Liver (tissue), 9 donors: ENCODE results near the gene KLK13. TPM values are rescaled to one million over a fixed set of nuclear protein-coding genes. Genes with fewer than 3 reads are reported as not detected.

Experiments
- DNase-seq: peaks from one replicate; pipeline ENCODE4 v3.0.0-alpha.2; 2017; ENCODE audit warnings: low spot score
- H3K27ac ChIP-seq, 2 donors: one replicate each; pipeline ENCODE4 v1.7.0; 2013; ENCODE audit warnings: inconsistent platforms in 2 of 2, low read length in 2 of 2, control low read depth in 1 of 2, low read depth in 1 of 2, mild to moderate bottlenecking in 1 of 2
- H3K27me3 ChIP-seq, 4 donors: one replicate each; pipeline versions ENCODE4 v1.6.1 to v1.7.0; 2013; ENCODE audit warnings: low read length in 3 of 4, inconsistent platforms in 1 of 4, mild to moderate bottlenecking in 1 of 4, moderate library complexity in 1 of 4; ENCODE audit not compliant: control insufficient read depth in 4 of 4, insufficient read depth in 4 of 4
- H3K36me3 ChIP-seq, 4 donors: one replicate each; pipeline versions ENCODE4 v1.6.1 to v1.7.0; 2013; ENCODE audit warnings: low read length in 3 of 4, mild to moderate bottlenecking in 3 of 4, low read depth in 1 of 4, moderate library complexity in 1 of 4; ENCODE audit not compliant: control insufficient read depth in 4 of 4, insufficient read depth in 3 of 4
- H3K4me1 ChIP-seq, 4 donors: one replicate each; pipeline versions ENCODE4 v1.6.1 to v1.7.0; 2013; ENCODE audit warnings: low read length in 3 of 4, mild to moderate bottlenecking in 3 of 4, moderate library complexity in 1 of 4; ENCODE audit not compliant: control insufficient read depth in 4 of 4, insufficient read depth in 4 of 4
- H3K4me3 ChIP-seq, 3 donors: one replicate each; pipeline versions ENCODE4 v1.6.1 to v1.7.0; 2013; ENCODE audit warnings: low read length in 3 of 3, control low read depth in 1 of 3, low read depth in 1 of 3, mild to moderate bottlenecking in 1 of 3
- H3K9ac ChIP-seq, 2 donors: one replicate each; pipeline ENCODE4 v1.7.0; 2013; ENCODE audit warnings: low read length in 2 of 2, mild to moderate bottlenecking in 2 of 2, moderate library complexity in 2 of 2, control low read depth in 1 of 2, low read depth in 1 of 2
- H3K9me3 ChIP-seq, 4 donors: one replicate each; pipeline versions ENCODE4 v1.6.1 to v1.7.0; 2013; ENCODE audit warnings: low read length in 3 of 4; ENCODE audit not compliant: control insufficient read depth in 4 of 4
- ATF3 ChIP-seq: IDR thresholded peaks from 2 replicates; pipeline ENCODE4 v1.6.1; 2016; ENCODE audit warnings: antibody characterized with exemption
- CTCF ChIP-seq: fragments of 150-350 bp; IDR thresholded peaks from 2 replicates; pipeline ENCODE4 v1.5.1; 2017; ENCODE audit warnings: improper control_type of control experiment, low read depth, low read length; ENCODE audit not compliant: missing input control
- EGR1 ChIP-seq, 2 donors: IDR thresholded peaks; 2 replicates each; pipeline ENCODE4 v1.6.1; 2016 to 2018; ENCODE audit warnings: antibody characterized with exemption in 2 of 2, low read depth in 2 of 2
- FOXA2 ChIP-seq: IDR thresholded peaks from 2 replicates; pipeline ENCODE4 v1.6.1; 2016; ENCODE audit warnings: antibody characterized with exemption
- GABPA ChIP-seq, 2 donors: IDR thresholded peaks in 1 of 2; conservative IDR thresholded peaks in 1 of 2; 2 replicates each; pipeline ENCODE4 v1.6.1; 2016; ENCODE audit warnings: antibody characterized with exemption in 2 of 2, mild to moderate bottlenecking in 1 of 2, moderate library complexity in 1 of 2
- HNF4A ChIP-seq, 2 donors: conservative IDR thresholded peaks; 2 replicates each; pipeline ENCODE4 v1.6.1; 2016; ENCODE audit warnings: antibody characterized with exemption in 2 of 2, mild to moderate bottlenecking in 2 of 2
- HNF4G ChIP-seq: IDR thresholded peaks from 2 replicates; pipeline ENCODE4 v1.6.1; 2016; ENCODE audit warnings: antibody characterized with exemption
- JUND ChIP-seq, 2 donors: IDR thresholded peaks; 2 replicates each; pipeline ENCODE4 v1.6.1; 2016; ENCODE audit warnings: antibody characterized with exemption in 2 of 2
- MAX ChIP-seq: IDR thresholded peaks from 2 replicates; pipeline ENCODE4 v1.6.1; 2016; ENCODE audit warnings: antibody characterized with exemption
- NR2F2 ChIP-seq: IDR thresholded peaks from 2 replicates; pipeline ENCODE4 v1.6.1; 2016; ENCODE audit warnings: antibody characterized with exemption
- RAD21 ChIP-seq, 2 donors: IDR thresholded peaks; 2 replicates each; pipeline ENCODE4 v1.6.1; 2016; ENCODE audit warnings: antibody characterized with exemption in 2 of 2, mild to moderate bottlenecking in 2 of 2
- RXRA ChIP-seq, 2 donors: IDR thresholded peaks; 2 replicates each; pipeline ENCODE4 v1.6.1; 2017 to 2018; ENCODE audit warnings: antibody characterized with exemption in 2 of 2, mild to moderate bottlenecking in 1 of 2
- SP1 ChIP-seq: IDR thresholded peaks from 2 replicates; pipeline ENCODE4 v1.6.1; 2018; ENCODE audit warnings: antibody characterized with exemption, mild to moderate bottlenecking
- TAF1 ChIP-seq: conservative IDR thresholded peaks from 2 replicates; pipeline ENCODE4 v1.6.1; 2016; ENCODE audit warnings: antibody characterized with exemption, mild to moderate bottlenecking
- YY1 ChIP-seq: IDR thresholded peaks from 2 replicates; pipeline ENCODE4 v1.6.1; 2016; ENCODE audit warnings: antibody characterized with exemption, mild to moderate bottlenecking
- ZBTB33 ChIP-seq: IDR thresholded peaks from 2 replicates; pipeline ENCODE4 v1.6.1; 2016; ENCODE audit warnings: antibody characterized with exemption
- WGBS: extraction: QIAGEN DNeasy Blood & Tissue Kit; methylation state at CpG from one replicate; pipeline ENCODE4 v1.1.7; 2013; 5-methylcytosine and 5-hydroxymethylcytosine counted together
- polyA plus RNA-seq, 2 donors: library from polyadenylated mRNA; stranded (reverse) in 1 of 2; unstranded in 1 of 2; fragments of 200-250 nt in 1 of 2; fragments of >200 nt in 1 of 2; fragmentation: Nextera tagmentation in 1 of 2; extraction: Ambion mirVana in 1 of 2; gene quantifications; one replicate each; pipeline versions ENCODE4 v1.2.1 to v1.2.3, GENCODE V29; 2013 to 2015
- total RNA-seq, 2 donors: library from RNA; depleted of rRNA; stranded (reverse); fragments of >200 nt; gene quantifications; one replicate each; pipeline ENCODE4 v1.2.3, GENCODE V29; 2014
- donor health status: healthy.
- donor health status: healthy.
- donor health status: healthy.
- donor health status: healthy.
- donor health status: healthy.

Gene KLK13
- total and polyA plus RNA-seq, 4 donors: not detected

GRCh38 chr19:51083181-51083580 is 18.3 kb upstream of the KLK13 start:
- no peaks in the 10 kb centered on the region for H3K36me3 ChIP-seq
- H3K27me3 ChIP-seq: peaks cover 0 to 5% (median 0%) of the 10 kb centered on the region in 4 donors
- no peaks in the 10 kb centered on the region for H3K4me1 ChIP-seq
- H3K9me3 ChIP-seq: no peaks in the 10 kb centered on the region
- H3K9ac ChIP-seq: no peak overlapping the region
- no peak overlapping the region for H3K27ac ChIP-seq
- WGBS: 35% methylated on average over 4 of the region's 4 CpGs
- no peak overlapping the region for H3K4me3 ChIP-seq
- no peak for TF ChIP-seq FOXA2
- TF ChIP-seq HNF4A (conservative IDR thresholded peaks at IDR 0.05): no peak
- no peak for TF ChIP-seq HNF4G
- TF ChIP-seq CTCF: no peak
- no peak for DNase-seq

GRCh38 chr19:51082611-51083010 is 17.7 kb upstream of the KLK13 start, which contains the start of gene KLK14:
Gene KLK14 (minus strand): TSS chr19:51082887. CDS start chr19:51082614, 273 bp downstream.
- H3K27me3 ChIP-seq: peaks cover 0 to 5% (median 0%) of the 10 kb centered on the region in 4 donors
- H3K4me1 ChIP-seq: no peaks in the 10 kb centered on the region
- H3K27ac ChIP-seq: no peak within 1 kb of the TSS
- DNase-seq: no peak
- H3K4me3 ChIP-seq: no peak within 1 kb of the TSS
- no peaks in the 10 kb centered on the region for H3K36me3 ChIP-seq
- no peak within 1 kb of the TSS for H3K9ac ChIP-seq
- TF ChIP-seq CTCF (no peak), ZBTB33 (no peak), FOXA2 (no peak), MAX (no peak), SP1 (no peak), NR2F2 (no peak), RXRA (IDR thresholded peaks at IDR 0.05) (no peak), HNF4A (conservative IDR thresholded peaks at IDR 0.05) (no peak), EGR1 (IDR thresholded peaks at IDR 0.05; ENCODE audit: low read depth in 2 of 2) (no peak), HNF4G (no peak), JUND (IDR thresholded peaks at IDR 0.05) (no peak), GABPA (IDR thresholded peaks at IDR 0.05 in 1 of 2, conservative IDR thresholded peaks at IDR 0.05 in 1 of 2) (no peak), YY1 (no peak), ATF3 (no peak), TAF1 (no peak), RAD21 (IDR thresholded peaks at IDR 0.05) (no peak)
- WGBS: 37% methylated on average over 7 of the region's 7 CpGs
- H3K9me3 ChIP-seq: no peaks in the 10 kb centered on the region
